Peyer's patch (tissue), 4 donors: ENCODE data around the gene ADAP1. TPM values are rescaled to one million over a fixed set of nuclear protein-coding genes. Genes with fewer than 3 reads are reported as not detected.
"Not testable (repeated sequence)": the region's sequence is repeated elsewhere in the genome, so short reads cannot be mapped to it uniquely, and the experiment has no call there.

Experiments
- DNase-seq, 3 donors: peaks; one replicate each; pipeline ENCODE4 v3.0.0-alpha.2; 2017 to 2019
- H3K27ac ChIP-seq, 4 donors: fragments of 200-600 bp; sonication (generic); one replicate each; pipeline ENCODE4 v1.5.1; 2016 to 2019
- H3K27me3 ChIP-seq, 2 donors: fragments of 200-600 bp; sonication (generic); one replicate each; pipeline ENCODE4 v1.5.1; 2019
- H3K36me3 ChIP-seq, 3 donors: fragments of 200-600 bp; sonication (generic); one replicate each; pipeline ENCODE4 v1.5.1; 2016 to 2019
- H3K4me1 ChIP-seq, 4 donors: fragments of 200-600 bp; sonication (generic); one replicate each; pipeline ENCODE4 v1.5.1; 2016 to 2019
- H3K4me3 ChIP-seq, 4 donors: fragments of 200-600 bp; sonication (generic); 1 replicate in 3 of 4; 2 replicates in 1 of 4; pipeline ENCODE4 v1.5.1; 2016 to 2019; ENCODE audit warnings: mild to moderate bottlenecking in 1 of 4
- H3K9me3 ChIP-seq, 4 donors: fragments of 200-600 bp; sonication (generic); one replicate each; pipeline ENCODE4 v1.5.1; 2016 to 2019; ENCODE audit warnings: mild to moderate bottlenecking in 1 of 4
- CTCF ChIP-seq, 6 experiments: fragments of 450-650 bp in 4 of 6; fragments of 200-600 bp in 2 of 6; sonication (generic) in 1 of 6; IDR thresholded peaks; one replicate each; pipeline ENCODE4 v1.5.1; 2017 to 2019; ENCODE audit warnings: antibody characterized with exemption in 6 of 6, mild to moderate bottlenecking in 3 of 6, moderate library complexity in 1 of 6
- POLR2A ChIP-seq, 2 donors: fragments of 450-650 bp; IDR thresholded peaks; one replicate each; pipeline ENCODE4 v1.5.1; 2017; ENCODE audit warnings: antibody characterized with exemption in 2 of 2, mild to moderate bottlenecking in 2 of 2, moderate library complexity in 2 of 2
- total RNA-seq, 4 donors: library from RNA; depleted of rRNA; stranded (reverse); fragments of >200 nt; gene quantifications; one replicate each; pipeline ENCODE4 v1.1.0, GENCODE V29; 2016

ADAP1 gene
- total RNA-seq, 4 donors from 2014 or later = 102 to 146 (median 133) TPM

- H3K27ac ChIP-seq = peak overlapping the region; percentile 46 to 99 (median 92)
- TF ChIP-seq POLR2A (IDR thresholded peaks at IDR 0.05) (peak in 1 of 2 donors; percentile 52), CTCF (IDR thresholded peaks at IDR 0.05) (no peak)
These were observed 29.8 kb downstream of the ADAP1 start for GRCh38 chr7:924541-925231.

GRCh38 chr7:924042-924441 lies 30.4 kb downstream of the ADAP1 start:
- not testable (repeated sequence) for H3K27me3 ChIP-seq, H3K36me3 ChIP-seq, H3K9me3 ChIP-seq
- H3K27ac ChIP-seq = peak overlapping the region in 3 of 4 donors; percentile 84 to 99 (median 89)
- H3K4me3 ChIP-seq = peak overlapping the region; percentile 21 to 47 (median 34)
- peaks cover 30 to 79% (median 37%) of the 10 kb centered on the region in 4 donors for H3K4me1 ChIP-seq
- DNase-seq = peak in 2 of 3 donors; percentile 47 to 54

More at GRCh38 chr7:924541-925231, 29.8 kb downstream of the ADAP1 start:
- Histone ChIP-seq H3K27me3 (no peaks in the 10 kb centered on the region), H3K36me3 (no peaks in the 10 kb centered on the region), H3K4me3 (peak overlapping the region in 2 of 4 donors; percentile 5 to 23), H3K9me3 (no peaks in the 10 kb centered on the region), H3K4me1 (peaks cover 30 to 85% (median 37%) of the 10 kb centered on the region in 4 donors)
- peak; percentile 35 to 71 (median 71) for DNase-seq

GRCh38 chr7:923108-924041 lies 31.1 kb downstream of the ADAP1 start:
- DNase-seq = peak; percentile 84 to 97 (median 96)
- peaks cover 30 to 76% (median 37%) of the 10 kb centered on the region in 4 donors for H3K4me1 ChIP-seq

GRCh38 chr7:922334-923107 lies 32.0 kb downstream of the ADAP1 start:
- no peak for TF ChIP-seq CTCF (IDR thresholded peaks at IDR 0.05)
- no peak for TF ChIP-seq POLR2A (IDR thresholded peaks at IDR 0.05)
- Histone ChIP-seq H3K9me3 (no peaks in the 10 kb centered on the region), H3K4me1 (peaks cover 30 to 77% (median 37%) of the 10 kb centered on the region in 4 donors), H3K27me3 (no peaks in the 10 kb centered on the region), H3K27ac (peak overlapping the region; percentile 81 to 99 (median 86)), H3K4me3 (peak overlapping the region; percentile 21 to 47 (median 34)), H3K36me3 (no peaks in the 10 kb centered on the region)
- peak in 2 of 3 donors; percentile 49 to 56 for DNase-seq

More at GRCh38 chr7:923108-924041, 31.1 kb downstream of the ADAP1 start:
- H3K4me3 ChIP-seq = peak overlapping the region; percentile 21 to 47 (median 34)
- TF ChIP-seq POLR2A (IDR thresholded peaks at IDR 0.05) (peak in 1 of 2 donors; percentile 83), CTCF (IDR thresholded peaks at IDR 0.05) (no peak)
- H3K27me3 ChIP-seq = no peaks in the 10 kb centered on the region
- H3K36me3 ChIP-seq = no peaks in the 10 kb centered on the region
- H3K27ac ChIP-seq = peak overlapping the region; percentile 81 to 99 (median 86)
- H3K9me3 ChIP-seq = no peaks in the 10 kb centered on the region

GRCh38 chr7:921581-922333 lies 32.7 kb downstream of the ADAP1 start:
- H3K9me3 ChIP-seq = no peaks in the 10 kb centered on the region
- H3K36me3 ChIP-seq = no peaks in the 10 kb centered on the region
- H3K4me1 ChIP-seq = peaks cover 30 to 73% (median 34%) of the 10 kb centered on the region in 4 donors
- H3K4me3 ChIP-seq = peak overlapping the region in 3 of 4 donors; percentile 7 to 19 (median 15)
- peak overlapping the region; percentile 81 to 99 (median 86) for H3K27ac ChIP-seq
- peak in 2 of 3 donors; percentile 50 to 64 for DNase-seq
- no peak for TF ChIP-seq CTCF (IDR thresholded peaks at IDR 0.05)
- no peak for TF ChIP-seq POLR2A (IDR thresholded peaks at IDR 0.05)
- no peaks in the 10 kb centered on the region for H3K27me3 ChIP-seq
